Measurements from ENCODE around the gene RFX7. TPM values are rescaled to one million over a fixed set of nuclear protein-coding genes. Genes with fewer than 3 reads are reported as not detected.

RFX7 gene
- total RNA-seq, 1 donor from 2014 or later = 41.0 TPM

- intact Hi-C loops (cut with micrococcal nuclease) = loop anchor here (2.0 kb wide), 1 partner anchor 60 kb away; the partner anchor contains the start of gene NEDD4
These were observed 190.7 kb downstream of the RFX7 start for GRCh38 chr15:56053046-56053400.

- intact Hi-C loops (cut with micrococcal nuclease) = loop anchor here (1.0 to 2.0 kb wide), 2 partner anchors 60 to 404 kb away; partner anchors contain the start of gene NEDD4
These were observed 191.2 kb downstream of the RFX7 start for GRCh38 chr15:56052395-56053045.

- intact Hi-C loops (cut with micrococcal nuclease) = loop anchor here (1.0 to 2.0 kb wide), 2 partner anchors 59 to 403 kb away; partner anchors contain the start of gene NEDD4
These were observed 192.0 kb downstream of the RFX7 start for GRCh38 chr15:56051676-56052075.

GRCh38 chr15:56049577-56049976 lies 194.1 kb downstream of the RFX7 start:
- intact Hi-C loops (cut with micrococcal nuclease) = no loop called here

GRCh38 chr15:56047354-56047753 lies 196.3 kb downstream of the RFX7 start:
- intact Hi-C loops (cut with micrococcal nuclease) = no loop called here

- intact Hi-C loops (cut with micrococcal nuclease) = no loop called here
These were observed 198.5 kb downstream of the RFX7 start for GRCh38 chr15:56045068-56045748.

- intact Hi-C loops (cut with micrococcal nuclease) = no loop called here
These were observed 200.4 kb downstream of the RFX7 start for GRCh38 chr15:56042982-56043980.

- intact Hi-C loops (cut with micrococcal nuclease) = no loop called here
These were observed 201.2 kb downstream of the RFX7 start for GRCh38 chr15:56042498-56042897.

- intact Hi-C loops (cut with micrococcal nuclease) = no loop called here
These were observed 201.6 kb downstream of the RFX7 start for GRCh38 chr15:56042031-56042430.

GRCh38 chr15:56040081-56041035 lies 203.3 kb downstream of the RFX7 start:
- intact Hi-C loops (cut with micrococcal nuclease) = no loop called here

- intact Hi-C loops (cut with micrococcal nuclease) = no loop called here
These were observed 205.0 kb downstream of the RFX7 start for GRCh38 chr15:56038707-56039106.

- intact Hi-C loops (cut with micrococcal nuclease) = no loop called here
These were observed 205.7 kb downstream of the RFX7 start for GRCh38 chr15:56038015-56038414.

Other genes with a start within 250 kb of the RFX7 start
- gene TEX9, start 121.5 kb upstream of the RFX7 start, total RNA-seq = 0.39 and 0.77 TPM in 2 replicates
- 0.16 and 0.39 TPM in 2 replicates for gene MNS1, start 221.3 kb upstream of the RFX7 start, total RNA-seq